Osteocyte (in vitro differentiated cells): ENCODE data around the gene WWP2. TPM values are rescaled to one million over a fixed set of nuclear protein-coding genes. Genes with fewer than 3 reads are reported as not detected.
"Not testable (repeated sequence)": the region's sequence is repeated elsewhere in the genome, so short reads cannot be mapped to it uniquely, and the experiment has no call there.

Experiments used
- DNase-seq: peaks from one replicate; pipeline ENCODE4 v3.0.0; 2021; ENCODE audit warnings: mixed read lengths; ENCODE audit not compliant: unreplicated experiment; ENCODE audit errors: extremely low spot score
- H3K27ac Mint-ChIP-seq: one replicate; pipeline ENCODE4 v1.8.0; 2021; ENCODE audit warnings: mild to moderate bottlenecking, mixed read lengths; ENCODE audit not compliant: unreplicated experiment
- H3K27me3 Mint-ChIP-seq: one replicate; pipeline ENCODE4 v1.8.0; 2021; ENCODE audit warnings: mixed read lengths; ENCODE audit not compliant: unreplicated experiment
- H3K36me3 Mint-ChIP-seq: one replicate; pipeline ENCODE4 v1.8.0; 2021; ENCODE audit warnings: mixed read lengths; ENCODE audit not compliant: unreplicated experiment
- H3K4me1 Mint-ChIP-seq: one replicate; pipeline ENCODE4 v1.8.0; 2021; ENCODE audit warnings: mixed read lengths; ENCODE audit not compliant: unreplicated experiment
- H3K4me3 Mint-ChIP-seq: one replicate; pipeline ENCODE4 v1.8.0; 2021; ENCODE audit warnings: mild to moderate bottlenecking, moderate library complexity, mixed read lengths; ENCODE audit not compliant: unreplicated experiment
- H3K9me3 Mint-ChIP-seq: one replicate; pipeline ENCODE4 v1.8.0; 2021; ENCODE audit warnings: mixed read lengths; ENCODE audit not compliant: unreplicated experiment
- CTCF ChIP-seq: fragments of 200-600 bp; sonication (generic); IDR thresholded peaks from 2 replicates; pipeline ENCODE4 v1.5.0; 2021; ENCODE audit warnings: antibody characterized with exemption, mild to moderate bottlenecking, moderate library complexity
- total RNA-seq: library from RNA; stranded (reverse); gene quantifications from 2 replicates; pipeline ENCODE4 v1.2.1, GENCODE V29; 2021

Gene WWP2
- total RNA-seq, 1 donor from 2014 or later: 36.2 TPM

GRCh38 chr16:69823831-69824563 lies 61.9 kb downstream of the WWP2 start:
- no peak for DNase-seq
- Mint-ChIP-seq H3K4me1 (peaks cover 13% of the 10 kb centered on the region), H3K36me3 (peaks cover 8% of the 10 kb centered on the region), H3K4me3 (no peak overlapping the region), H3K9me3 (no peaks in the 10 kb centered on the region), H3K27ac (no peak overlapping the region), H3K27me3 (no peaks in the 10 kb centered on the region)
- TF ChIP-seq CTCF: no peak

- H3K4me3 Mint-ChIP-seq, H3K27ac Mint-ChIP-seq, H3K27me3 Mint-ChIP-seq, H3K9me3 Mint-ChIP-seq, H3K36me3 Mint-ChIP-seq, DNase-seq: not testable (repeated sequence)
- H3K4me1 Mint-ChIP-seq: peaks cover 13% of the 10 kb centered on the region
Measured at GRCh38 chr16:69824564-69825142, 62.5 kb downstream of the WWP2 start.

- no peak overlapping the region for H3K4me3 Mint-ChIP-seq
- no peak overlapping the region for H3K27ac Mint-ChIP-seq
- no peak for TF ChIP-seq CTCF
- H3K9me3 Mint-ChIP-seq: no peaks in the 10 kb centered on the region
- H3K36me3 Mint-ChIP-seq: peaks cover 10% of the 10 kb centered on the region
- DNase-seq: no peak
- H3K27me3 Mint-ChIP-seq: no peaks in the 10 kb centered on the region
- peaks cover 22% of the 10 kb centered on the region for H3K4me1 Mint-ChIP-seq
Measured at GRCh38 chr16:69827524-69827923, 65.4 kb downstream of the WWP2 start.

GRCh38 chr16:69829338-69829737 lies 67.2 kb downstream of the WWP2 start:
- Mint-ChIP-seq H3K36me3 (peaks cover 10% of the 10 kb centered on the region), H3K27me3 (no peaks in the 10 kb centered on the region)

GRCh38 chr16:69830146-69830533 lies 68.0 kb downstream of the WWP2 start:
- Mint-ChIP-seq H3K4me1 (peaks cover 42% of the 10 kb centered on the region), H3K27ac (peak overlapping the region; percentile 90), H3K27me3 (no peaks in the 10 kb centered on the region), H3K9me3 (no peaks in the 10 kb centered on the region), H3K36me3 (peaks cover 10% of the 10 kb centered on the region), H3K4me3 (no peak overlapping the region)
- no peak for DNase-seq
- TF ChIP-seq CTCF: no peak

More at GRCh38 chr16:69829338-69829737, 67.2 kb downstream of the WWP2 start:
- Mint-ChIP-seq H3K4me1 (peaks cover 38% of the 10 kb centered on the region), H3K27ac (no peak overlapping the region), H3K4me3 (no peak overlapping the region), H3K9me3 (no peaks in the 10 kb centered on the region)
- no peak for TF ChIP-seq CTCF
- DNase-seq: no peak
